Inferior parietal cortex (tissue), 1 donor: ENCODE data around the gene RNPS1.
"Not testable (repeated sequence)": the region's sequence is repeated elsewhere in the genome, so short reads cannot be mapped to it uniquely, and the experiment has no call there.

Experiments used
- DNase-seq: peaks from one replicate; pipeline ENCODE4 v3.0.0-alpha.2; 2016; ENCODE audit errors: extremely low spot score

RNPS1 gene

GRCh38 chr16:2257726-2258125, 10.2 kb downstream of the RNPS1 start:
- no peak for DNase-seq

GRCh38 chr16:2256531-2257140, 11.3 kb downstream of the RNPS1 start:
- no peak for DNase-seq

- DNase-seq = no peak
Measured at GRCh38 chr16:2253293-2253692, 14.6 kb downstream of the RNPS1 start.

GRCh38 chr16:2252806-2253148, 15.1 kb downstream of the RNPS1 start:
- no peak for DNase-seq

GRCh38 chr16:2251296-2252111, 16.4 kb downstream of the RNPS1 start, which contains the start of gene ECI1:
ECI1 (minus strand) TSS chr16:2251587; CDS start chr16:2251566, 21 bp downstream.
- peak; percentile 86 for DNase-seq

GRCh38 chr16:2250652-2251295, 17.2 kb downstream of the RNPS1 start:
- no peak for DNase-seq

- DNase-seq = no peak
Measured at GRCh38 chr16:2246301-2246885, 21.5 kb downstream of the RNPS1 start.

GRCh38 chr16:2244926-2245795, 22.8 kb downstream of the RNPS1 start:
- DNase-seq = no peak

GRCh38 chr16:2244301-2244700, 23.6 kb downstream of the RNPS1 start:
- DNase-seq = no peak

GRCh38 chr16:2243781-2244180, 24.1 kb downstream of the RNPS1 start:
- no peak for DNase-seq

GRCh38 chr16:2243031-2243528, 24.8 kb downstream of the RNPS1 start:
- no peak for DNase-seq

GRCh38 chr16:2242598-2242997, 25.3 kb downstream of the RNPS1 start:
- no peak for DNase-seq

- DNase-seq = not testable (repeated sequence)
Measured at GRCh38 chr16:2240331-2240730, 27.6 kb downstream of the RNPS1 start.

GRCh38 chr16:2238838-2239675, 28.9 kb downstream of the RNPS1 start:
- no peak for DNase-seq

- DNase-seq = no peak
Measured at GRCh38 chr16:2238150-2238837, 29.6 kb downstream of the RNPS1 start.

- no peak for DNase-seq
Measured at GRCh38 chr16:2237493-2238149, 30.3 kb downstream of the RNPS1 start.

GRCh38 chr16:2237102-2237482, 30.8 kb downstream of the RNPS1 start:
- DNase-seq = no peak

- DNase-seq = no peak
Measured at GRCh38 chr16:2236337-2237101, 31.4 kb downstream of the RNPS1 start, which contains the start of gene DNASE1L2. DNASE1L2 (plus strand) TSS chr16:2236444; CDS start chr16:2236817, 373 bp downstream.
